Neural progenitor cell (in vitro differentiated cells): Measurements from ENCODE around the gene KCNJ15. TPM values are rescaled to one million over a fixed set of nuclear protein-coding genes. Genes with fewer than 3 reads are reported as not detected.

ENCODE experiments used
- DNase-seq: peaks from one replicate; pipeline ENCODE4 v3.0.0-alpha.2; 2016; ENCODE audit warnings: low spot score
- H2AFZ ChIP-seq: fragments of 200-600 bp; sonication (generic); replicated peaks from 2 replicates; pipeline ENCODE4 v1.6.1; 2016; ENCODE audit warnings: antibody characterized with exemption
- H3F3A ChIP-seq: fragments of 200-600 bp; sonication (generic); 2 replicates; pipeline ENCODE4 v1.6.1; 2016; ENCODE audit warnings: antibody characterized with exemption, low read depth
- H3K27ac ChIP-seq: fragments of 200-600 bp; sonication (generic); 2 replicates; pipeline ENCODE4 v1.5.1; 2016; ENCODE audit warnings: mild to moderate bottlenecking
- H3K27me3 ChIP-seq: fragments of 200-600 bp; sonication (generic); 2 replicates; pipeline ENCODE4 v1.6.1; 2016; ENCODE audit warnings: mild to moderate bottlenecking, moderate library complexity
- H3K36me3 ChIP-seq: fragments of 200-600 bp; sonication (generic); 2 replicates; pipeline ENCODE4 v1.5.1; 2016
- H3K4me1 ChIP-seq: fragments of 200-600 bp; sonication (generic); 2 replicates; pipeline ENCODE4 v1.6.1; 2016; ENCODE audit warnings: mixed run types
- H3K4me2 ChIP-seq: fragments of 200-600 bp; sonication (generic); 2 replicates; pipeline ENCODE4 v1.6.1; 2016
- H3K4me3 ChIP-seq: fragments of 200-600 bp; sonication (generic); 2 replicates; pipeline ENCODE4 v1.5.1; 2016
- H3K79me2 ChIP-seq: fragments of 200-600 bp; sonication (generic); 2 replicates; pipeline ENCODE4 v1.6.1; 2016; ENCODE audit warnings: low read depth
- H3K9ac ChIP-seq: fragments of 200-600 bp; sonication (generic); 2 replicates; pipeline ENCODE4 v1.6.1; 2016
- H3K9me3 ChIP-seq: fragments of 200-600 bp; sonication (generic); 2 replicates; pipeline ENCODE4 v1.5.1; 2016; ENCODE audit warnings: low read depth
- H4K20me1 ChIP-seq: fragments of 200-600 bp; sonication (generic); 2 replicates; pipeline ENCODE4 v1.6.1; 2016; ENCODE audit warnings: low read depth
- H3K27ac Mint-ChIP-seq: 3 replicates; pipeline ENCODE4 v1.8.0; 2021; ENCODE audit warnings: mixed read lengths
- H3K27me3 Mint-ChIP-seq: 2 replicates; pipeline ENCODE4 v1.8.0; 2022; ENCODE audit warnings: low read depth, mild to moderate bottlenecking, inconsistent platforms, moderate library complexity, mixed read lengths; ENCODE audit not compliant: insufficient read depth
- H3K36me3 Mint-ChIP-seq: 3 replicates; pipeline ENCODE4 v1.8.0; 2021; ENCODE audit warnings: mixed read lengths
- H3K4me1 Mint-ChIP-seq: 3 replicates; pipeline ENCODE4 v1.8.0; 2021; ENCODE audit warnings: mixed read lengths
- H3K4me3 Mint-ChIP-seq: 3 replicates; pipeline ENCODE4 v1.8.0; 2021; ENCODE audit warnings: mild to moderate bottlenecking, moderate library complexity, mixed read lengths
- H3K9me3 Mint-ChIP-seq: 3 replicates; pipeline ENCODE4 v1.8.0; 2020; ENCODE audit warnings: mixed read lengths
- EZH2 ChIP-seq: fragments of 200-600 bp; sonication (generic); IDR thresholded peaks from 2 replicates; pipeline ENCODE4 v1.6.1; 2017; ENCODE audit warnings: antibody characterized with exemption, mild to moderate bottlenecking, moderate library complexity
- EZH2phosphoT487 ChIP-seq: fragments of 200-600 bp; sonication (generic); IDR thresholded peaks from 2 replicates; pipeline ENCODE4 v1.6.1; 2017; ENCODE audit warnings: antibody characterized with exemption
- total RNA-seq: library from RNA; depleted of rRNA; stranded (reverse); fragments of >200 nt; gene quantifications from 2 replicates; pipeline ENCODE4 v1.2.3, GENCODE V29; 2015; ENCODE audit warnings: low replicate concordance
- TF ChIP-seq, protein P1 (sequence below): fragments of 200-600 bp; sonication (generic); IDR thresholded peaks from 2 replicates; pipeline ENCODE4 v1.5.1; 2017; ENCODE audit warnings: antibody characterized with exemption, mild to moderate bottlenecking

KCNJ15 gene
- total RNA-seq, 1 donor from 2014 or later: not detected

DNA sequence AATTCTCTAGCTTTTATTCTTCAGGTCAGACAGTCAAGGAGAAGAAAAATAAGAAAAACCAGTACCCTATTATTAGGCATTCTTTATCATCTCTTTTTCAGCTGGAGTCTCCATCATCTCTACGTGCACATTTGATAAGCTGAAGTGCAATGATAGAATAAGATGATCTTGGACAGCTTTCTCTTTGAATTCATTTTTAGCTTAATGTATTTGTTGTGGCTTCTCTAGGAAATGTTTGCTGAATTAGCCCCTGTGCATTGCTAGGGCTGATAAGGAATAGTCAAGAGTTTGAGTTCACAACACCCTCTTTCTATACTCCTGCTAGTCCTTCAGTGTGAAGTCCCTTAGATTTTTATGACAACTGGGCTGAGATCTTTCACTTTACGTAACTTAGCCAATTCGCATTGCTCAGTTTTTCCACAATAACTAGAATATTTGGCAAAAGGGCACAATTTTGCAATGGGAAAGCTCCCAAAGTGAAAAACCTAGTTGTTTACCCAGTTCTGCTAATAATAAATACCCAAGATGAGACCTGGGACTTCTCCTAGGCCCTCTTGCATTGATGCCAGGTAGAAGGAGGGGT lies 7.0 kb upstream of the KCNJ15 start:
- no peaks in the 10 kb centered on the region for H3F3A ChIP-seq
- H3K4me3 ChIP-seq: no peak overlapping the region
- H3K4me1 Mint-ChIP-seq: no peaks in the 10 kb centered on the region
- H3K27ac ChIP-seq: no peak overlapping the region
- no peaks in the 10 kb centered on the region for H3K4me1 ChIP-seq
- H3K9me3 ChIP-seq: no peaks in the 10 kb centered on the region
- H3K27ac Mint-ChIP-seq: no peak overlapping the region
- peaks cover 2% of the 10 kb centered on the region for H3K27me3 Mint-ChIP-seq
- H3K79me2 ChIP-seq: no peaks in the 10 kb centered on the region
- TF ChIP-seq EZH2 (no peak), EZH2phosphoT487 (no peak)
- TF ChIP-seq, protein P1, sequence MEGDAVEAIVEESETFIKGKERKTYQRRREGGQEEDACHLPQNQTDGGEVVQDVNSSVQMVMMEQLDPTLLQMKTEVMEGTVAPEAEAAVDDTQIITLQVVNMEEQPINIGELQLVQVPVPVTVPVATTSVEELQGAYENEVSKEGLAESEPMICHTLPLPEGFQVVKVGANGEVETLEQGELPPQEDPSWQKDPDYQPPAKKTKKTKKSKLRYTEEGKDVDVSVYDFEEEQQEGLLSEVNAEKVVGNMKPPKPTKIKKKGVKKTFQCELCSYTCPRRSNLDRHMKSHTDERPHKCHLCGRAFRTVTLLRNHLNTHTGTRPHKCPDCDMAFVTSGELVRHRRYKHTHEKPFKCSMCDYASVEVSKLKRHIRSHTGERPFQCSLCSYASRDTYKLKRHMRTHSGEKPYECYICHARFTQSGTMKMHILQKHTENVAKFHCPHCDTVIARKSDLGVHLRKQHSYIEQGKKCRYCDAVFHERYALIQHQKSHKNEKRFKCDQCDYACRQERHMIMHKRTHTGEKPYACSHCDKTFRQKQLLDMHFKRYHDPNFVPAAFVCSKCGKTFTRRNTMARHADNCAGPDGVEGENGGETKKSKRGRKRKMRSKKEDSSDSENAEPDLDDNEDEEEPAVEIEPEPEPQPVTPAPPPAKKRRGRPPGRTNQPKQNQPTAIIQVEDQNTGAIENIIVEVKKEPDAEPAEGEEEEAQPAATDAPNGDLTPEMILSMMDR: no peak
- H3K4me3 Mint-ChIP-seq: no peak overlapping the region
- H3K4me2 ChIP-seq: no peak overlapping the region
- H3K27me3 ChIP-seq: no peaks in the 10 kb centered on the region
- no peaks in the 10 kb centered on the region for H3K36me3 ChIP-seq
- no peak overlapping the region for H3K9ac ChIP-seq
- H3K36me3 Mint-ChIP-seq: no peaks in the 10 kb centered on the region
- H4K20me1 ChIP-seq: no peaks in the 10 kb centered on the region
- no peaks in the 10 kb centered on the region for H3K9me3 Mint-ChIP-seq
- DNase-seq: no peak
- H2AFZ ChIP-seq: no peak overlapping the region

DNA sequence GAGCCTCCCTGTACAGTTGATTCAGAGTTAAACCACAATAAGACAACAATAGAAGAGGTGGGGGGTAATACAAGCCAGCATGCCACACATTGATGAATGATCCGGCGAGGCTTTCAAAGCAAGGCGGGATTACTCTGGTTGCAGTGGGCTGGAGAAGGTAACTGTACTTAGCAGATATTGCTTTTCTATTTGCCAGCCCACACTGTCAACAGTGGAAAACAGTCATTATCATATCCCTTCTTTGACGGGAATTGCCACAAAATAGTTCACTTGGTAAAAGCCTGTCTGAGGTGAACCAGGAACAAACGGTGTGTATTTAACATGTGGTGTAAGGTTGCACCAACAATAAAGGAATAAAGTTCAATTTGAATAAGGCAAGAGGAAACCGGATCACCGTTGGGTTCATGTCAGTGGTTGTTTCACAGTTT lies 5.8 kb upstream of the KCNJ15 start:
- no peak for DNase-seq
- Histone ChIP-seq H3K36me3 (no peaks in the 10 kb centered on the region), H2AFZ (no peak overlapping the region)

DNA sequence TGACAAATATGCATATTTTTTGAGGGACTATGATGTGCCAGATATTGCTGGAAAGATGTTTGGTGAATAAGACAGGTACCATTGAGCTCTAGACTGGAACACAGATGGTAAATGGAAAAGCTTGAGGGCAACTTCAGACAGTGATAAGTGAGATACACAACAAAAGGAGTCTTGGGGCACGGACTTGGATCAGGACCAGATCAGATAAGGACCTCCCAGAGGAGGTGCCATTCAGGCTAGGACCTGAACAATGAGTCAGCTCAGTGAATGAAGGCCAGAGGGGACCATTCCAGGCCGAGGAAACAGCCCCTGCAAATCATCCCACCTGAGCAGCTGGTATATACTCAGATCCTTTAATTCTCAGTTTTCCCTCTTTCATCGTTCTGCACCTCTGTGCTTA lies 1.8 kb upstream of the KCNJ15 start:
- no peak for DNase-seq
- no peak overlapping the region for H3K9ac ChIP-seq
- H3K27me3 ChIP-seq: no peaks in the 10 kb centered on the region
- H3K36me3 ChIP-seq: no peaks in the 10 kb centered on the region
- Mint-ChIP-seq H3K27ac (no peak overlapping the region), H3K9me3 (no peaks in the 10 kb centered on the region), H3K36me3 (no peaks in the 10 kb centered on the region), H3K4me3 (no peak overlapping the region), H3K27me3 (peaks cover 2% of the 10 kb centered on the region), H3K4me1 (no peaks in the 10 kb centered on the region)
- H3K4me2 ChIP-seq: no peak overlapping the region
- H4K20me1 ChIP-seq: no peaks in the 10 kb centered on the region
- TF ChIP-seq EZH2: no peak
- no peak for TF ChIP-seq EZH2phosphoT487
- TF ChIP-seq, protein P1: no peak
- H3F3A ChIP-seq: no peaks in the 10 kb centered on the region
- no peak overlapping the region for H3K27ac ChIP-seq
- no peaks in the 10 kb centered on the region for H3K9me3 ChIP-seq
- H3K4me1 ChIP-seq: no peaks in the 10 kb centered on the region
- H3K79me2 ChIP-seq: no peaks in the 10 kb centered on the region
- H3K4me3 ChIP-seq: no peak overlapping the region
- no peak overlapping the region for H2AFZ ChIP-seq

More for the DNA sequence above, 5.8 kb upstream of the KCNJ15 start:
- H3K9me3 Mint-ChIP-seq: no peaks in the 10 kb centered on the region
- H3K36me3 Mint-ChIP-seq: no peaks in the 10 kb centered on the region
- no peak overlapping the region for H3K4me2 ChIP-seq
- no peak overlapping the region for H3K27ac ChIP-seq
- H3K27me3 Mint-ChIP-seq: peaks cover 2% of the 10 kb centered on the region
- no peaks in the 10 kb centered on the region for H3F3A ChIP-seq
- no peaks in the 10 kb centered on the region for H3K4me1 Mint-ChIP-seq
- H3K9me3 ChIP-seq: no peaks in the 10 kb centered on the region
- no peaks in the 10 kb centered on the region for H3K4me1 ChIP-seq
- no peaks in the 10 kb centered on the region for H4K20me1 ChIP-seq
- no peak overlapping the region for H3K4me3 ChIP-seq
- no peak for TF ChIP-seq EZH2phosphoT487
- no peak for TF ChIP-seq EZH2
- TF ChIP-seq, protein P1: no peak
- H3K79me2 ChIP-seq: no peaks in the 10 kb centered on the region
- H3K9ac ChIP-seq: no peak overlapping the region
- no peak overlapping the region for H3K4me3 Mint-ChIP-seq
- no peaks in the 10 kb centered on the region for H3K27me3 ChIP-seq
- no peak overlapping the region for H3K27ac Mint-ChIP-seq
